Measurements from ENCODE around the gene PHC1. TPM values are rescaled to one million over a fixed set of nuclear protein-coding genes. Genes with fewer than 3 reads are reported as not detected.

The PHC1 gene
- total RNA-seq, 6 experiments from 2014 or later: 17.2 to 22.3 (median 19.9) TPM

- H3K36me3 Mint-ChIP-seq (ENCODE audit: low read depth): no peaks in the 10 kb centered on the region
- no peak overlapping the region for H3K27ac Mint-ChIP-seq
- H3K4me3 Mint-ChIP-seq: no peak overlapping the region
- H3K9me3 Mint-ChIP-seq: no peaks in the 10 kb centered on the region
- DNase-seq: no peak
- H3K27me3 Mint-ChIP-seq (ENCODE audit: insufficient read depth): peaks cover 8% of the 10 kb centered on the region
- no peak for TF ChIP-seq CTCF (IDR thresholded peaks at IDR 0.05)
- H3K4me1 Mint-ChIP-seq (ENCODE audit: low read depth): no peaks in the 10 kb centered on the region
Observed at GRCh38 chr12:8871068-8871467, 43.2 kb upstream of the PHC1 start.

- no peak overlapping the region for H3K27ac Mint-ChIP-seq
- no peak overlapping the region for H3K4me3 Mint-ChIP-seq
- no peak for DNase-seq
- no peaks in the 10 kb centered on the region for H3K4me1 Mint-ChIP-seq (ENCODE audit: low read depth)
- H3K9me3 Mint-ChIP-seq: no peaks in the 10 kb centered on the region
- TF ChIP-seq CTCF (IDR thresholded peaks at IDR 0.05): no peak
- H3K36me3 Mint-ChIP-seq (ENCODE audit: low read depth): no peaks in the 10 kb centered on the region
- H3K27me3 Mint-ChIP-seq (ENCODE audit: insufficient read depth): peaks cover 12% of the 10 kb centered on the region
Observed at GRCh38 chr12:8876887-8877286, 37.4 kb upstream of the PHC1 start.

GRCh38 chr12:8886502-8887284, 27.6 kb upstream of the PHC1 start:
- Mint-ChIP-seq H3K36me3 (ENCODE audit: low read depth) (no peaks in the 10 kb centered on the region), H3K27me3 (ENCODE audit: insufficient read depth) (peaks cover 11% of the 10 kb centered on the region), H3K4me1 (ENCODE audit: low read depth) (no peaks in the 10 kb centered on the region), H3K9me3 (no peaks in the 10 kb centered on the region), H3K27ac (no peak overlapping the region), H3K4me3 (no peak overlapping the region)
- no peak for TF ChIP-seq CTCF (IDR thresholded peaks at IDR 0.05)
- DNase-seq: no peak

- no peaks in the 10 kb centered on the region for H3K9me3 Mint-ChIP-seq
- H3K4me1 Mint-ChIP-seq (ENCODE audit: low read depth): no peaks in the 10 kb centered on the region
- H3K27ac Mint-ChIP-seq: no peak overlapping the region
- H3K27me3 Mint-ChIP-seq (ENCODE audit: insufficient read depth): peaks cover 11% of the 10 kb centered on the region
- no peak for DNase-seq
- no peak for TF ChIP-seq CTCF (IDR thresholded peaks at IDR 0.05)
- H3K4me3 Mint-ChIP-seq: no peak overlapping the region
- H3K36me3 Mint-ChIP-seq (ENCODE audit: low read depth): no peaks in the 10 kb centered on the region
Observed at GRCh38 chr12:8887285-8887715, 27.0 kb upstream of the PHC1 start.

GRCh38 chr12:8890313-8891085, 23.8 kb upstream of the PHC1 start:
- Mint-ChIP-seq H3K4me1 (ENCODE audit: low read depth) (no peaks in the 10 kb centered on the region), H3K36me3 (ENCODE audit: low read depth) (no peaks in the 10 kb centered on the region), H3K9me3 (no peaks in the 10 kb centered on the region), H3K27ac (no peak overlapping the region), H3K27me3 (ENCODE audit: insufficient read depth) (peaks cover 8% of the 10 kb centered on the region), H3K4me3 (peak overlapping the region; percentile 88)
- peak; percentile 22 for DNase-seq
- peak; percentile 96 for TF ChIP-seq CTCF (IDR thresholded peaks at IDR 0.05)

All from HFFc6 (cell line).